Measurements from ENCODE around the gene SMG7. TPM values are rescaled to one million over a fixed set of nuclear protein-coding genes. Genes with fewer than 3 reads are reported as not detected.
A peak's percentile ranks its signal among the peaks of the same experiment; 100 is the strongest.
"Not testable (repeated sequence)": the region's sequence is repeated elsewhere in the genome, so short reads cannot be mapped to it uniquely, and the experiment has no call there.

The SMG7 gene
- total RNA-seq = 78.4 and 79.8 TPM in 2 replicates

GRCh38 chr1:183472488-183473216 is at the start of gene SMG7:
Gene SMG7, plus strand, starts transcription at chr1:183472499. Its CDS starts 122 bp downstream, at chr1:183472621.
- peak within 1 kb of the TSS; percentile 92 for H3K4me3 Mint-ChIP-seq
- H3K36me3 Mint-ChIP-seq (ENCODE audit: low read depth) = peaks cover 13% of the 10 kb centered on the region
- DNase-seq = peak; percentile 86
- H3K4me1 Mint-ChIP-seq = peaks cover 28% of the 10 kb centered on the region
- H3K9me3 Mint-ChIP-seq = no peaks in the 10 kb centered on the region
- peak within 1 kb of the TSS; percentile 100 for H3K27ac Mint-ChIP-seq
- H3K27me3 Mint-ChIP-seq = no peaks in the 10 kb centered on the region
- intact Hi-C loops (cut with micrococcal nuclease) = loop anchor here (5.0 to 10.0 kb wide), 6 partner anchors 442 to 1282 kb away; partner anchors contain the start of genes C1orf21, COLGALT2, EDEM3 and GLUL

- Mint-ChIP-seq H3K9me3 (no peaks in the 10 kb centered on the region), H3K27me3 (peaks cover 37% of the 10 kb centered on the region)
- intact Hi-C loops (cut with micrococcal nuclease) = no loop called here
Observed at GRCh38 chr1:183423541-183423940, 48.8 kb upstream of the SMG7 start.

GRCh38 chr1:183424691-183425090 is 47.6 kb upstream of the SMG7 start:
- Mint-ChIP-seq H3K4me1 (no peaks in the 10 kb centered on the region), H3K27ac (no peak overlapping the region), H3K4me3 (no peak overlapping the region), H3K27me3 (peaks cover 31% of the 10 kb centered on the region), H3K9me3 (no peaks in the 10 kb centered on the region), H3K36me3 (ENCODE audit: low read depth) (no peaks in the 10 kb centered on the region)
- intact Hi-C loops (cut with micrococcal nuclease) = no loop called here
- DNase-seq = no peak

More at GRCh38 chr1:183423541-183423940, 48.8 kb upstream of the SMG7 start:
- Mint-ChIP-seq H3K4me3 (no peak overlapping the region), H3K27ac (no peak overlapping the region), H3K4me1 (no peaks in the 10 kb centered on the region), H3K36me3 (ENCODE audit: low read depth) (no peaks in the 10 kb centered on the region)
- no peak for DNase-seq

GRCh38 chr1:183427591-183427990 is 44.7 kb upstream of the SMG7 start:
- intact Hi-C loops (cut with micrococcal nuclease); H3K9me3 Mint-ChIP-seq; DNase-seq; H3K4me1 Mint-ChIP-seq; H3K4me3 Mint-ChIP-seq; H3K36me3 Mint-ChIP-seq (ENCODE audit: low read depth); H3K27ac Mint-ChIP-seq: not testable (repeated sequence)
- H3K27me3 Mint-ChIP-seq = peaks cover 25% of the 10 kb centered on the region

- Mint-ChIP-seq H3K27me3 (peaks cover 28% of the 10 kb centered on the region), H3K36me3 (ENCODE audit: low read depth) (no peaks in the 10 kb centered on the region), H3K27ac (no peak overlapping the region), H3K4me1 (no peaks in the 10 kb centered on the region), H3K9me3 (no peaks in the 10 kb centered on the region), H3K4me3 (no peak overlapping the region)
- DNase-seq = no peak
- intact Hi-C loops (cut with micrococcal nuclease) = no loop called here
Observed at GRCh38 chr1:183431840-183432547, 40.3 kb upstream of the SMG7 start.

GRCh38 chr1:183432548-183432875 is 39.8 kb upstream of the SMG7 start:
- H3K27ac Mint-ChIP-seq = no peak overlapping the region
- intact Hi-C loops (cut with micrococcal nuclease) = no loop called here
- peaks cover 28% of the 10 kb centered on the region for H3K27me3 Mint-ChIP-seq
- H3K4me3 Mint-ChIP-seq = no peak overlapping the region
- no peaks in the 10 kb centered on the region for H3K4me1 Mint-ChIP-seq
- H3K36me3 Mint-ChIP-seq (ENCODE audit: low read depth) = no peaks in the 10 kb centered on the region
- no peaks in the 10 kb centered on the region for H3K9me3 Mint-ChIP-seq
- DNase-seq = no peak

- Mint-ChIP-seq H3K27ac (no peak overlapping the region), H3K27me3 (peaks cover 29% of the 10 kb centered on the region), H3K4me1 (no peaks in the 10 kb centered on the region), H3K36me3 (ENCODE audit: low read depth) (no peaks in the 10 kb centered on the region), H3K9me3 (no peaks in the 10 kb centered on the region), H3K4me3 (no peak overlapping the region)
- intact Hi-C loops (cut with micrococcal nuclease) = no loop called here
- DNase-seq = no peak
Observed at GRCh38 chr1:183433703-183434102, 38.6 kb upstream of the SMG7 start.

GRCh38 chr1:183435497-183435896 is 36.8 kb upstream of the SMG7 start:
- Mint-ChIP-seq H3K4me1 (no peaks in the 10 kb centered on the region), H3K4me3 (no peak overlapping the region), H3K27ac (no peak overlapping the region), H3K36me3 (ENCODE audit: low read depth) (no peaks in the 10 kb centered on the region), H3K9me3 (no peaks in the 10 kb centered on the region), H3K27me3 (peaks cover 27% of the 10 kb centered on the region)
- no peak for DNase-seq
- intact Hi-C loops (cut with micrococcal nuclease) = no loop called here

- intact Hi-C loops (cut with micrococcal nuclease) = no loop called here
- Mint-ChIP-seq H3K27ac (no peak overlapping the region), H3K9me3 (no peaks in the 10 kb centered on the region)
Observed at GRCh38 chr1:183438060-183438459, 34.2 kb upstream of the SMG7 start.

GRCh38 chr1:183443011-183443410 is 29.3 kb upstream of the SMG7 start:
- H3K27ac Mint-ChIP-seq = no peak overlapping the region
- H3K9me3 Mint-ChIP-seq = no peaks in the 10 kb centered on the region
- intact Hi-C loops (cut with micrococcal nuclease) = no loop called here
- H3K4me1 Mint-ChIP-seq = no peaks in the 10 kb centered on the region
- peaks cover 11% of the 10 kb centered on the region for H3K27me3 Mint-ChIP-seq
- DNase-seq = no peak
- H3K4me3 Mint-ChIP-seq = no peak overlapping the region
- no peaks in the 10 kb centered on the region for H3K36me3 Mint-ChIP-seq (ENCODE audit: low read depth)

More at GRCh38 chr1:183438060-183438459, 34.2 kb upstream of the SMG7 start:
- DNase-seq = no peak
- Mint-ChIP-seq H3K27me3 (peaks cover 26% of the 10 kb centered on the region), H3K4me3 (no peak overlapping the region), H3K36me3 (ENCODE audit: low read depth) (no peaks in the 10 kb centered on the region), H3K4me1 (no peaks in the 10 kb centered on the region)

- no peak for DNase-seq
- Mint-ChIP-seq H3K27me3 (peaks cover 11% of the 10 kb centered on the region), H3K4me1 (no peaks in the 10 kb centered on the region), H3K36me3 (ENCODE audit: low read depth) (no peaks in the 10 kb centered on the region), H3K4me3 (no peak overlapping the region), H3K9me3 (no peaks in the 10 kb centered on the region), H3K27ac (no peak overlapping the region)
- intact Hi-C loops (cut with micrococcal nuclease) = no loop called here
Observed at GRCh38 chr1:183443466-183443865, 28.8 kb upstream of the SMG7 start.

- Mint-ChIP-seq H3K27me3 (peaks cover 8% of the 10 kb centered on the region), H3K4me3 (no peak overlapping the region), H3K36me3 (ENCODE audit: low read depth) (no peaks in the 10 kb centered on the region), H3K27ac (no peak overlapping the region), H3K9me3 (no peaks in the 10 kb centered on the region), H3K4me1 (no peaks in the 10 kb centered on the region)
- no peak for DNase-seq
- intact Hi-C loops (cut with micrococcal nuclease) = no loop called here
Observed at GRCh38 chr1:183444243-183444642, 28.1 kb upstream of the SMG7 start.

- no peaks in the 10 kb centered on the region for H3K36me3 Mint-ChIP-seq (ENCODE audit: low read depth)
- H3K4me3 Mint-ChIP-seq = no peak overlapping the region
- H3K27ac Mint-ChIP-seq = no peak overlapping the region
- DNase-seq = no peak
- intact Hi-C loops (cut with micrococcal nuclease) = no loop called here
- no peaks in the 10 kb centered on the region for H3K9me3 Mint-ChIP-seq
- no peaks in the 10 kb centered on the region for H3K4me1 Mint-ChIP-seq
- H3K27me3 Mint-ChIP-seq = peaks cover 12% of the 10 kb centered on the region
Observed at GRCh38 chr1:183449223-183449770, 23.0 kb upstream of the SMG7 start.

- intact Hi-C loops (cut with micrococcal nuclease) = no loop called here
- H3K4me3 Mint-ChIP-seq = no peak overlapping the region
Observed at GRCh38 chr1:183450093-183450492, 22.2 kb upstream of the SMG7 start.

More at GRCh38 chr1:183450093-183450492, 22.2 kb upstream of the SMG7 start:
- no peaks in the 10 kb centered on the region for H3K36me3 Mint-ChIP-seq (ENCODE audit: low read depth)
- H3K27ac Mint-ChIP-seq = no peak overlapping the region
- no peaks in the 10 kb centered on the region for H3K4me1 Mint-ChIP-seq
- peaks cover 15% of the 10 kb centered on the region for H3K27me3 Mint-ChIP-seq
- no peaks in the 10 kb centered on the region for H3K9me3 Mint-ChIP-seq
- DNase-seq = no peak

Measured in activated CD4-positive, alpha-beta T cell treated with anti-CD3 and anti-CD28 coated beads, Interleukin-2, amount 10 ng/mL, durations not matched to agents 24 days and 14 days (primary cell).